Prostate gland (tissue), 2 donors: ENCODE measurements around the gene SLC25A23. TPM values are rescaled to one million over a fixed set of nuclear protein-coding genes. Genes with fewer than 3 reads are reported as not detected.
"Not testable (repeated sequence)": the region's sequence is repeated elsewhere in the genome, so short reads cannot be mapped to it uniquely, and the experiment has no call there.

Source experiments
- DNase-seq: peaks from one replicate; pipeline ENCODE4 v3.0.0-alpha.2; 2019; ENCODE audit warnings: low spot score
- H3K27ac ChIP-seq, 2 donors: fragments of 200-600 bp; sonication (generic); 2 replicates each; pipeline ENCODE4 v1.5.1; 2017 to 2019
- H3K27me3 ChIP-seq: fragments of 200-600 bp; sonication (generic); replicated peaks from 2 replicates; pipeline ENCODE4 v1.5.1; 2019; ENCODE audit not compliant: insufficient read depth
- H3K36me3 ChIP-seq, 2 donors: fragments of 200-600 bp; sonication (generic); 1 replicate in 1 of 2; 2 replicates in 1 of 2; pipeline versions ENCODE4 v1.5.1 to v1.8.1; 2017 to 2019
- H3K4me1 ChIP-seq: fragments of 200-600 bp; sonication (generic); replicated peaks from 2 replicates; pipeline ENCODE4 v1.5.1; 2019
- H3K4me3 ChIP-seq, 2 donors: fragments of 200-600 bp; sonication (generic); 2 replicates each; pipeline ENCODE4 v1.5.1; 2017 to 2019
- H3K9me3 ChIP-seq: fragments of 200-600 bp; sonication (generic); 2 replicates; pipeline ENCODE4 v1.5.1; 2017
- CTCF ChIP-seq, 4 experiments: fragments of 200-600 bp in 2 of 4; fragments of 450-650 bp in 2 of 4; sonication (generic) in 2 of 4; IDR thresholded peaks; 1 replicate in 3 of 4; 2 replicates in 1 of 4; pipeline ENCODE4 v1.5.1; 2016 to 2019; ENCODE audit warnings: antibody characterized with exemption in 4 of 4, mild to moderate bottlenecking in 2 of 4, moderate library complexity in 2 of 4
- POLR2A ChIP-seq: fragments of 450-650 bp; IDR thresholded peaks from one replicate; pipeline ENCODE4 v1.6.1; 2016; ENCODE audit warnings: antibody characterized with exemption, mild to moderate bottlenecking
- POLR2AphosphoS5 ChIP-seq: sonication (generic); formaldehyde crosslinking; IDR thresholded peaks from one replicate; pipeline ENCODE4 v1.6.1; 2017; ENCODE audit warnings: antibody characterized with exemption
- WGBS: methylation state at CpG from one replicate; pipeline ENCODE4 v1.1.5; 2018; 5-methylcytosine and 5-hydroxymethylcytosine counted together
- intact Hi-C: fragments of 100-400 bp; cut with DNase I; formaldehyde crosslinking; loops from one replicate; pipeline ENCODE4 v1.14.2; 2022
- total RNA-seq, 2 donors: library from RNA; depleted of rRNA; stranded (reverse); fragments of >200 nt; gene quantifications; one replicate each; pipeline ENCODE4 v1.1.0, GENCODE V29; 2016

SLC25A23 gene
- total RNA-seq, 2 donors from 2014 or later, result 66.2 to 91.3 TPM

DNA sequence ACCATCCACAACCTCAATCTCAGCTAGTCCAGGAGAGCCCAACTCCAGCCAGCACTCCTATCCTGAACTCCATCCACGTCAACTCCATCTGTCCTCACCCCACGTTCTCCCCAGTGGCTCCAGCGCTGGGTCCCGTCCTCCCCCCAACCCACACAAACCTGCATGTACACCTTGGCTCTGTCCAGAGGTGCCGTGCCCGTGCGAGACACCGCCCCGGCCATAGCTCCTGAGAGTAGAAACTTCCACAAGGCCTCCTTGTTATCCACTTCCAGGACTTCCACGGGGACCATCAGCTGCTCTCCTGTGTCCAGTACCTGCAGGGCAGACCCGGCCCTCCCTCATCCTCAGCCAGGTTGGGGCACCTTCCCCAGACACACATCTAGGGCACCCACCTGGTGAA lies 27.7 kb downstream of the SLC25A23 start:
- Histone ChIP-seq H3K4me3 (no peak overlapping the region), H3K36me3 (no peaks in the 10 kb centered on the region), H3K27ac (no peak overlapping the region), H3K27me3 (no peaks in the 10 kb centered on the region), H3K4me1 (no peaks in the 10 kb centered on the region), H3K9me3 (no peaks in the 10 kb centered on the region)
- WGBS, result 89% methylated on average over 11 of the region's 11 CpGs
- intact Hi-C loops, result no loop called here
- DNase-seq, result no peak
- TF ChIP-seq CTCF (IDR thresholded peaks at IDR 0.05) (no peak), POLR2A (no peak), POLR2AphosphoS5 (no peak)

- H3K4me1 ChIP-seq, result no peaks in the 10 kb centered on the region
- no peak for DNase-seq
- no peaks in the 10 kb centered on the region for H3K9me3 ChIP-seq
- TF ChIP-seq POLR2AphosphoS5, result no peak
- TF ChIP-seq POLR2A, result no peak
- no peak for TF ChIP-seq CTCF (IDR thresholded peaks at IDR 0.05)
- no peak overlapping the region for H3K27ac ChIP-seq
- intact Hi-C loops, result no loop called here
- H3K27me3 ChIP-seq, result no peaks in the 10 kb centered on the region
- H3K36me3 ChIP-seq, result no peaks in the 10 kb centered on the region
- 58% methylated on average over 20 of the region's 20 CpGs for WGBS
- no peak overlapping the region for H3K4me3 ChIP-seq
Observed at GRCh38 chr19:6429419-6430221, 30.0 kb downstream of the SLC25A23 start.

GRCh38 chr19:6428692-6429418 lies 30.7 kb downstream of the SLC25A23 start:
- H3K27ac ChIP-seq, H3K4me1 ChIP-seq, H3K9me3 ChIP-seq, H3K36me3 ChIP-seq, DNase-seq, intact Hi-C loops, H3K27me3 ChIP-seq, H3K4me3 ChIP-seq: not testable (repeated sequence)
- 83% methylated on average over 2 of the region's 2 CpGs for whole genome bisulfite sequencing

DNA sequence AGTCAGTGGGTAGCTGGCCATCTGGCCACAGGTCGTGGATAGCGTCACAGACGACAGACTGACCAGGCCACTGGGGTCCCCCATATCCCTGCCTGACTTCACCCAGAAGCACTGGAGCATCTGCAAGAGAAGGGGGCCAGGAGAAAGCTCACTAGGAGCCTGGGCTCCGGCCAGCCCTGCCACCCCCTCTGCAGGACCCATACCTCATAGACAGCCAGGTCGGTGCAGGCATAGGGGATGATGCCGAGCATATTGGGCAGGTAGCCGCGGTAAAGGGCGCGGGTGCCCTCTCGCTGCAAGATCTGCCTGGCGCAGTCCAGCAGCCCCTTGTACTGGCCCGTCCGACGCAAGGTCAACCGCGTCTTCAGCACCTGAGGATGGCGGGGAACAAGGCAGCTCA lies 32.5 kb downstream of the SLC25A23 start:
- intact Hi-C loops, result no loop called here
- H3K4me1 ChIP-seq, result peaks cover 5% of the 10 kb centered on the region
- H3K27me3 ChIP-seq, result no peaks in the 10 kb centered on the region
- WGBS, result 94% methylated on average over 18 of the region's 18 CpGs
- DNase-seq, result no peak
- no peaks in the 10 kb centered on the region for H3K36me3 ChIP-seq
- H3K4me3 ChIP-seq, result no peak overlapping the region
- TF ChIP-seq POLR2AphosphoS5 (no peak), CTCF (IDR thresholded peaks at IDR 0.05) (no peak), POLR2A (no peak)
- no peaks in the 10 kb centered on the region for H3K9me3 ChIP-seq
- no peak overlapping the region for H3K27ac ChIP-seq

DNA sequence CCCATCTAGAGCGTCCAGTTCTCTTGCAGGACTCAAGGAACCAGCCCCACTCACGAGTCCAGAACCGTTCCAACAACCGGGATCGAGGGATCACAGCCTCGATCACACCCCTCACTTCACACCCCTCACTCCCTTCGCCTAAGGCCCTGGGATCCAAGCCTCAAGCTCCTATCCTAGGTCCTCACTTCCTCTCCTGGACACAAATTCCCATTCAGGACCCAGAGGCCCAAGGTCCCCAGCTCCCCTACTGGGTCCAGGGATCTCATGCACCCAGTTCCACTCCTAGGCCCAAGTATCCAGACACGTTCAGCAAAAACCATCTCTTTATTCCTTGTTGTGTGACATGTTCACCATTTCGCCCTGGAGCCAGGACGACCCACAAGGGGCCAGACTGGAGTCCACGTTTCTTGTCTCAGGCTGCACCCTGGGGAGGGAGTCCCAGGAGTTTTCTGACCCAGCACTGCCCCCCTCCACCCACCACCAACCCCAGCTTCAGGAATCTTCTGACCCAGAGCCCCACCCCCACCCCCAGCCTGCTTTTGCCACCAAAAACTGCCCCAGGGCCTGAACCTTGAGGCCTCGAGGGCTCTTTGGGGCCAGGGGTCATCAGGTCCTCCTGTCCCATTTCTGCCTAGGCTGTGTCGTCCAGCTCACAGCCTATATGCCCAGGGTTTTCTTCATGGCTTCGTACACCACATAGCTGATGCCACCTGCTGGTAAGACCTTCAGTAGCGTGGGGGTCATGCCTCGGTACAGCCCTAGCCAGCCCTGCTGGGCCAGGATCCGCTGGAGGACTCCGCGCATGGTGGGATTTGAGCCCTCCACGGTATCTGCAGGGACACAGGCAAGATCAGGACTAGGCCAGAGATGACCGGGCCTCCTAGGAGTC lies 33.6 kb downstream of the SLC25A23 start:
- H3K9me3 ChIP-seq, result no peaks in the 10 kb centered on the region
- no peak for TF ChIP-seq CTCF (IDR thresholded peaks at IDR 0.05)
- no peak for TF ChIP-seq POLR2AphosphoS5
- no peak for TF ChIP-seq POLR2A
- intact Hi-C loops, result loop anchor here (2.0 kb wide), 1 partner anchor 33 kb away; the partner anchor contains the start of gene GTF2F1
- H3K27ac ChIP-seq, result peak overlapping the region; percentile 68 to 73
- no peaks in the 10 kb centered on the region for H3K27me3 ChIP-seq
- peaks cover 5% of the 10 kb centered on the region for H3K4me1 ChIP-seq
- no peaks in the 10 kb centered on the region for H3K36me3 ChIP-seq
- H3K4me3 ChIP-seq, result no peak overlapping the region
- DNase-seq, result no peak
- 94% methylated on average over 21 of the region's 21 CpGs for WGBS
